ENCODE data around the gene PDILT.

DNA sequence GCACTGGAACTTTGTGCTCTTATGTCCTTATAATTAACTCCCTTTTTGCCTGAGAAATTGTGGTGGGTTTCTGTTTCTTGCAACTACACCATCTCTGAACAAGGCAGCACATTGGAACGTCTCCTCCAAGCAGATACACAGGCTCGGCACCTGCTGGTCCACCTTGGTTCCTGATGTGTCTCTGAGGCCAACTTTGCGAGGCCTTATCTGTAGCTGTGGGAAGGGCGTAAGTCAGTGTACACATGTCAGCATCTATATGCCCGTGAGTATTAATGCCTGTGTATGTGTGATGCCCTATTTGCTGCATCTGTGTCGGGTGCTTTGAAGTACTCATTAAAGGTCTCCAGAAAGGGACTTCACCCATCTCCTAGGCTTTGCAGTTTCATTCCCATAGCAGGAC is 94.8 kb downstream of the PDILT start:
- TF ChIP-seq, protein P1, sequence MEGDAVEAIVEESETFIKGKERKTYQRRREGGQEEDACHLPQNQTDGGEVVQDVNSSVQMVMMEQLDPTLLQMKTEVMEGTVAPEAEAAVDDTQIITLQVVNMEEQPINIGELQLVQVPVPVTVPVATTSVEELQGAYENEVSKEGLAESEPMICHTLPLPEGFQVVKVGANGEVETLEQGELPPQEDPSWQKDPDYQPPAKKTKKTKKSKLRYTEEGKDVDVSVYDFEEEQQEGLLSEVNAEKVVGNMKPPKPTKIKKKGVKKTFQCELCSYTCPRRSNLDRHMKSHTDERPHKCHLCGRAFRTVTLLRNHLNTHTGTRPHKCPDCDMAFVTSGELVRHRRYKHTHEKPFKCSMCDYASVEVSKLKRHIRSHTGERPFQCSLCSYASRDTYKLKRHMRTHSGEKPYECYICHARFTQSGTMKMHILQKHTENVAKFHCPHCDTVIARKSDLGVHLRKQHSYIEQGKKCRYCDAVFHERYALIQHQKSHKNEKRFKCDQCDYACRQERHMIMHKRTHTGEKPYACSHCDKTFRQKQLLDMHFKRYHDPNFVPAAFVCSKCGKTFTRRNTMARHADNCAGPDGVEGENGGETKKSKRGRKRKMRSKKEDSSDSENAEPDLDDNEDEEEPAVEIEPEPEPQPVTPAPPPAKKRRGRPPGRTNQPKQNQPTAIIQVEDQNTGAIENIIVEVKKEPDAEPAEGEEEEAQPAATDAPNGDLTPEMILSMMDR (IDR thresholded peaks at IDR 0.05) = no peak
- no peak for TF ChIP-seq POLR2A (IDR thresholded peaks at IDR 0.05)

Measured in uterus (tissue), 2 donors.